Activated naive CD4-positive, alpha-beta T cell treated with anti-CD3 and anti-CD28 coated beads, Interleukin-2, amount 10 ng/mL, durations not matched to agents 7 days and 5 days (primary cell): ENCODE data around the gene TIMM23.
"Not testable (repeated sequence)": the region's sequence is repeated elsewhere in the genome, so short reads cannot be mapped to it uniquely, and the experiment has no call there.

Experiments used
- CTCF ChIA-PET: fragments of 350-600 bp; sonication (Branson Sonifier 250); formaldehyde crosslinking; loops from one replicate; lab custom pipeline; 2021; ENCODE audit warnings: antibody characterized with exemption; lab: Charles Lee
- DNase-seq: peaks from one replicate; pipeline ENCODE4 v3.0.0-alpha.2; 2020
- H3K27ac Mint-ChIP-seq: one replicate; pipeline ENCODE4 v1.8.0; 2021; ENCODE audit warnings: mild to moderate bottlenecking, moderate library complexity, mixed read lengths
- H3K27me3 Mint-ChIP-seq: one replicate; pipeline ENCODE4 v1.8.0; 2021; ENCODE audit warnings: mild to moderate bottlenecking, mixed read lengths
- H3K36me3 Mint-ChIP-seq: one replicate; pipeline ENCODE4 v1.8.0; 2021; ENCODE audit warnings: mixed read lengths
- H3K4me1 Mint-ChIP-seq: one replicate; pipeline ENCODE4 v1.8.0; 2021; ENCODE audit warnings: mixed read lengths
- H3K4me3 Mint-ChIP-seq: one replicate; pipeline ENCODE4 v1.8.0; 2021; ENCODE audit warnings: mild to moderate bottlenecking, moderate library complexity, mixed read lengths
- H3K9me3 Mint-ChIP-seq: one replicate; pipeline ENCODE4 v1.8.0; 2021; ENCODE audit warnings: mixed read lengths

TIMM23 gene

DNA sequence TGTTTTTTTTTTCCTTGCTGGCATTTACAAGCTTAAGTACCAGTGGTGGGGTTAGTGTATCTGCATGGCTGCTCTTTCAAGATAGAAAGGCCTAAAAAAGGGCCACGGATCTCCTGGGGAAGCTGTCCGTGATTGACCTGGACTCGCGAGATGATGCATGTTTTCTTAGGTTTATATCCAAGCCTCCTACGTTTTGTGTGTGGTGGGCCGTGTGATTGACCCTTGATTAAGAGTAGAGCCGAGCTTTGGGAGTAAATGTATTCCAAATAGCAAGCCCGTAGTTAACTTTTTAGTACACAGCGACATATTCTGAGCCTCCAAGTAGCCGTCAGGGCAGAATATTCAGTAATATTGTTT, 502 bp downstream of the TIMM23 start:
- not testable (repeated sequence) for H3K9me3 Mint-ChIP-seq, H3K27me3 Mint-ChIP-seq, DNase-seq
- H3K4me1 Mint-ChIP-seq: peaks cover 45% of the 10 kb centered on the region
- peak overlapping the region; percentile 95 for H3K27ac Mint-ChIP-seq
- CTCF ChIA-PET: interaction anchor here (0.6 kb wide), 1 partner anchor 25 kb away, joined by 3 read pairs; no protein-coding TSS in a partner anchor
- H3K36me3 Mint-ChIP-seq: peaks cover 18% of the 10 kb centered on the region
- peak overlapping the region; percentile 98 for H3K4me3 Mint-ChIP-seq

DNA sequence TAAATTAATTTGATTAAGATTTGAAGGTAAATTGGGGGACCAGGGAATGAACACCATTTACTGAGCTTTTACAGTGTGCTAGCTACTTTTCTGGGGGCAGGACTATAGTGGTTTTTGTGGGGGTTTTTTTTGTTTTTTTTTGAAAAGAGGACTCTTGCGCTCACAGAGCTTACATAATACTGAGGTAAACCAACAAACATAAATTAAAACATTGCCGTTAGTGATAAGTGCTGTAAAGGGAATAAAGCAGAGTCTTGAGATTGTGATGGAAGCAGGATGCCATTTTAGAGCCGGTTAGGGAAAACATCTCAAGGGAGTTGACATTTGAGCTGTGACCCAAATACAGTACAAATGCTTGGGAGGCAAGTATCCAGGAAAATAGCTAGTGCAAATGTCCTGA, 1.8 kb downstream of the TIMM23 start:
- Mint-ChIP-seq H3K27ac (peak overlapping the region; percentile 37), H3K4me1 (peaks cover 45% of the 10 kb centered on the region), H3K4me3 (peak overlapping the region; percentile 24), H3K36me3 (peaks cover 19% of the 10 kb centered on the region)
- DNase-seq, H3K9me3 Mint-ChIP-seq, H3K27me3 Mint-ChIP-seq, CTCF ChIA-PET: not testable (repeated sequence)

DNA sequence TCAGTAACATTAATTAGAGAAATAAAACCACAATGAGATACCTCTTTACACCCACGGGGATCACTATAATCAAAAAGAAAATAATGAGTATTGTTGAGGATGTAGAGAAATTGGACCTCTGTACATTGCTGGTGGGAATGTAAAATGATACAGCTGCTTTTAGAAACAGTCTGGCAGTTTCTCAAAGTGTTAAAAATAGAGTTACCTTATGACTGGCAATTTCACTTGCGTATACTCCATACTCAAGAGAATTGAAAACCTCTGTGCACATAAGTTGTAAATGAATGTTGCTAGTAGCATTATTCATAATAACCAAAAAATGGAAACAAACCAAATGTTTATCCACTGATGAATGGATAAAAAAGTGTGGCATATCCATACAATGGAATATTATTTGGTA, 6.3 kb downstream of the TIMM23 start:
- H3K27me3 Mint-ChIP-seq, H3K27ac Mint-ChIP-seq, DNase-seq, CTCF ChIA-PET, H3K4me3 Mint-ChIP-seq, H3K9me3 Mint-ChIP-seq: not testable (repeated sequence)
- Mint-ChIP-seq H3K4me1 (peaks cover 19% of the 10 kb centered on the region), H3K36me3 (peaks cover 15% of the 10 kb centered on the region)

GRCh38 chr10:45981367-45981766, 9.1 kb downstream of the TIMM23 start:
- H3K4me3 Mint-ChIP-seq, H3K4me1 Mint-ChIP-seq, CTCF ChIA-PET, H3K27me3 Mint-ChIP-seq, DNase-seq, H3K27ac Mint-ChIP-seq, H3K9me3 Mint-ChIP-seq: not testable (repeated sequence)
- peaks cover 16% of the 10 kb centered on the region for H3K36me3 Mint-ChIP-seq

DNA sequence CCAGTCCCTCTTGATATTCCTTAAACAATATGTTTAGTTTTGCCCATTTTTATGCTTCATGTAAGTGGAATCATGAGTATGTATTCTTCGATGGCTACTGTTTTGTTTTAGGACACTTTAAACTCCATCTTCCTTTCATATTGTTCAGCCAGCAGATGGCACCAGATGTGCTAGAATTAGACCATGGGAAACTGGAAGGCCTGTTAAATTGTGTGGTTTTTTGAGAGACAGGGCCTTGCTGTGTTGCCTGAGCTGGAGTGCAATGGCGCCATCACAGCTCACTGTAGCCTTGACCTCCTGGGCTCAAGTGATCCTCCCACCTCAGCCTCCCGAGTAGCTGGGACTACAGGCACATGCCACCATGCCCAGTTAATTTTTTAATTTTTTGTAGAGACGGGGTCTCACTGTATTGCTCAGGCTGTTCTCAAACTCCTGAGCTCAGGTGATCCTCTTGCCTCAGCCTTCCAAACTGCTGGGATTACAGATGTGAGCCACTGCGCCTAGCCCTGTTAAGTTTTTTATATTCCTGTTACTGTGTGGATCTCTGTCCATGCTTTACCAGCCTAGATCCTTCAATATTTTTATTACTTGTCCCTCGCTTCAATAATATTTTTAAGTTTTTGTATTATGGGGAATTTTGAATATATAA, 11.4 kb downstream of the TIMM23 start:
- peaks cover 19% of the 10 kb centered on the region for H3K36me3 Mint-ChIP-seq
- CTCF ChIA-PET, H3K4me3 Mint-ChIP-seq, H3K27me3 Mint-ChIP-seq, H3K27ac Mint-ChIP-seq, H3K9me3 Mint-ChIP-seq, H3K4me1 Mint-ChIP-seq: not testable (repeated sequence)
- peak; percentile 58 for DNase-seq

DNA sequence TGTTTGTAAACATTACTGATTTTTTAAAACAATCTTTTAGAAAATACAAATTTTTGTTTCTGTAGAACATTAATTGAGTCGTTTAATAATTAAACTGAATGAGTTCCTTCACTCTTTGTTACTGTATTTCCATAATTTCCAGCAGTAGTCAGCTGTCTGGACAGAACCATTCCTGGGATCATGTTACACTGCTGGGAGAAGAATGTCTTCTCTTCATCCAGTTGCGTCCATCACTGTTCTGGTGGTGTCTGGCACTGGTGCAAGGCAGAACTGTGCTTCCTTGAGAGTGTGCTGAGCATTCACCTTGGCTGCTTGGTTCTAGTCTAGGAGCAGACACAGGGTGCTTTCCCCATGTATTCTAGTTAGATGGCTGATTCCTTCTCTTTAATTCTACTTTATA, 12.2 kb downstream of the TIMM23 start:
- DNase-seq, CTCF ChIA-PET, H3K4me3 Mint-ChIP-seq, H3K27ac Mint-ChIP-seq, H3K4me1 Mint-ChIP-seq, H3K9me3 Mint-ChIP-seq, H3K27me3 Mint-ChIP-seq: not testable (repeated sequence)
- peaks cover 24% of the 10 kb centered on the region for H3K36me3 Mint-ChIP-seq

DNA sequence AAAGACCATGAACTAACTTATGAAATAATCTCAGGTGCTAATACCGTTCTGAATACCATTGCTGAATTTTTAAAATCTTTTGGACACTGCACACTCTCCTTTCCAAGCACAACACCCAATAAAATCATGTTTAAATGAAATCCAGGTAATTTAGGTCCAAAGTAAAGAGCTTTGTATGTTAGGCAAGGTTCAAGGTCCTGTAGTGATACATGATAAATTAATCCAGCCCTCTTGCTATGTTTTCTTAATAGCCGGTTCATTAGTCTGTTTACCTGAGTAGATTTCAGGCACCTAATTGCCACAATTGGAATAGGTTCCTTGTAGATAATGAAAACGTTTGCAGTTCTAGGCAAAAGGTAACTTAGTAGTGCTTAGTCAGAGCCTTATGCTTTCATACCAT, 13.3 kb downstream of the TIMM23 start:
- H3K4me1 Mint-ChIP-seq, H3K27me3 Mint-ChIP-seq, H3K27ac Mint-ChIP-seq, DNase-seq, H3K9me3 Mint-ChIP-seq, H3K4me3 Mint-ChIP-seq: not testable (repeated sequence)
- peaks cover 25% of the 10 kb centered on the region for H3K36me3 Mint-ChIP-seq
- CTCF ChIA-PET: interaction anchor here (1.1 kb wide), 1 partner anchor 34 kb away, joined by 3 read pairs; no protein-coding TSS in a partner anchor

GRCh38 chr10:45997557-45997956, 25.3 kb downstream of the TIMM23 start:
- CTCF ChIA-PET: no interaction called here

DNA sequence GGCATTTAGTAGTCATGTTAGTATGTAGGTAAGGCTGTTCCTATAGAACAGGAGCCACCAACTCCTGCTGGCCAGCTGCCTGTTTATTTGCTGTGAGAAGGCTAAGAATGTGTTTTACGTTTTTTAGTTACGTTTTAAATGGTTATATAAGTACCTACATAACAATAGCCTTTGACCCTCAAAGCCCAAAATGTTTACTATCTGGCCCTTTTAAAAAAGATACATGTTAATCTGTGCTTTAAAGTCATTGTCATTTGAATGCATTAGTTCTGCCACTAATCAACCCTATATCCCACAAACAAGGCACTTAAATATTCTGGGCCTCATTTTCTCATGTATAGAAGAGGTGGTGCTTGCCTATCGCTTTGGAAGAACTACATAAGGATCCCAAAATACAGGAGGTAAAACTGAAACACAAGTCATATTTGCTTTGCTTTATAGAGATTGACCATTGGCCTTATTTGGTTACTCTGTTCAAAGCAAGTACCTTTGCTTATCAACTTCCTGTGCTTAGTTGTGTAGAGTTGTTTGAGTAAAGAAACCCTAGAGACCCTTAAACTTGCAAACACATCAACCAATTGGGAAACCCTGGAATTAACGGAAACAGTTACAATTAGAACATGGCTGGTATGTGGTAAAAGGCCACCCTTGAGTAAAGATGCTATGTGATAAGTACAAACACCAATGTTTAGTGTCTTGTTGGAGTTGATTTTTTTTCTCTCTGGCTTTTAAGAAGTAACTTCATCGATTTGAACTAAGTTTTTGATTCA, 25.9 kb downstream of the TIMM23 start:
- Mint-ChIP-seq H3K27ac (no peak overlapping the region), H3K27me3 (no peaks in the 10 kb centered on the region), H3K9me3 (no peaks in the 10 kb centered on the region), H3K4me3 (no peak overlapping the region), H3K36me3 (peaks cover 41% of the 10 kb centered on the region), H3K4me1 (no peaks in the 10 kb centered on the region)
- CTCF ChIA-PET: no interaction called here
- no peak for DNase-seq

More at GRCh38 chr10:45997557-45997956, 25.3 kb downstream of the TIMM23 start:
- Mint-ChIP-seq H3K27ac (no peak overlapping the region), H3K4me1 (no peaks in the 10 kb centered on the region), H3K36me3 (peaks cover 42% of the 10 kb centered on the region), H3K9me3 (no peaks in the 10 kb centered on the region), H3K27me3 (no peaks in the 10 kb centered on the region), H3K4me3 (no peak overlapping the region)
- DNase-seq: no peak

DNA sequence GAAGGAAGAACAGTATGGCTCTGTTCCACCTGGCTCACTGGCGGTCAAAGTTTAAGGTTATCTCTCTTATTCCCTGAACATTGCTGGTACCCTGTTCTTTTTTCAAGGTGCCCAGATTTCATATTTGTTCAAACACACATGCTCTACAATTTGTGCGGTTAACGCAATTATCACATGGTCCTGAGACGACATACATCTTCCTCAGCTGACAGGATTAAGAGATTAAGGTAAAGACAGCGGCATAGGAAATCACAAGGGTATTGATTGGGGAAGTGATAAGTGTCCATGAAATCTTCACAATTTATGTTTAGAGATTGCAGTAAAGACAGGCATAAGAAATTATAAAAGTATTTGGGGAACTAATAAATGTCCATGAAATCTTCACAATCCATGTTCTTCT, 27.7 kb downstream of the TIMM23 start:
- not testable (repeated sequence) for H3K9me3 Mint-ChIP-seq, H3K4me3 Mint-ChIP-seq, DNase-seq, H3K27ac Mint-ChIP-seq, H3K27me3 Mint-ChIP-seq, H3K4me1 Mint-ChIP-seq
- H3K36me3 Mint-ChIP-seq: peaks cover 39% of the 10 kb centered on the region
- CTCF ChIA-PET: interaction anchor here (0.7 kb wide), 1 partner anchor 1659 kb away, joined by 3 read pairs; no protein-coding TSS in a partner anchor

DNA sequence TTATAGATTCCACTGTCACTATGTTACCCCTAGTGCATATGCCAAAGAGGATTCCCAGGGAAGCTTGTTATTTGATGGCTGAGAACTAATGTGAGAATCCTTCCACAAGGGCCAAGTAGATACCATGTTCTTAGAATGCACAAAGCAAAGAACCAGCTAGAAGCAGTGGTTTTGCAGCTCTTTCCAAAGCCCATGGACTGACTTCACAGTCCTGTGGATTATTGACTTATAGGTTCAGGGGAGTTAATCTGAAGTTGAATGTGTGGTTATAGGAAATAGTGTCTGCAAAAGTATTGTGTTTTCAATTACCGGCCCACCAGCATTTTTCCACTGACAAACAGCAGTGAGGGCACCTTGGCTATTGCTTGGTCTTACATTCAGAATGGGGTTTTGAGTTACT, 28.2 kb downstream of the TIMM23 start:
- CTCF ChIA-PET: no interaction called here
- Mint-ChIP-seq H3K27me3 (no peaks in the 10 kb centered on the region), H3K9me3 (no peaks in the 10 kb centered on the region), H3K4me1 (no peaks in the 10 kb centered on the region), H3K27ac (no peak overlapping the region), H3K36me3 (peaks cover 42% of the 10 kb centered on the region), H3K4me3 (no peak overlapping the region)
- DNase-seq: no peak

DNA sequence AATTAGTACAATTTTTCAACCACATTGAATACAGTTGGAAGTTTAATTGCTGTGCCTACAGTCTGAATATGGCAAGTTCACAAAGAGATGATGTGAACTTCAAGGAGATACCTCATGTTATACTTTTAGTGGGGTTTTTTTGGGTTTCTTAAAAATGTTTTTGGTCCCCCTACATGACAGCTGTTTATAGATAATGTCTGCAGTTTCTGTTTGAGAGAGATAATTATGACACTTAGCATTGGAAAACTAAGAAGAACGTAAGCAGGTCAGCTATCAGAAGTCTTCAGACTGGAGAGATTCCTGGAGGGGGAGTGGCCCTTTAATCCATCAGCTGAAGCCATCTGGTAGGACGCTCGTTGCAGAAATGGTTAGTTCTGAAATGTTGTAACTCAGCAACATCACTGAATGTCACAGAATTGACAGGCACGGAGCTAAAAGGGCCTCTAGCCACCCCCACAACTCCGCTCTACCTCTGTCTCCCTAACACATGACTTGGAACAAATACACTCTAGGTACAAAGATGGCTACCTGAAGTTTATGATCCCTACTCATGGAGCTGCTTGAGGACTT, 29.0 kb downstream of the TIMM23 start:
- peaks cover 47% of the 10 kb centered on the region for H3K36me3 Mint-ChIP-seq
- H3K27me3 Mint-ChIP-seq: no peaks in the 10 kb centered on the region
- no peak for DNase-seq
- H3K4me3 Mint-ChIP-seq: no peak overlapping the region
- no peaks in the 10 kb centered on the region for H3K4me1 Mint-ChIP-seq
- no peaks in the 10 kb centered on the region for H3K9me3 Mint-ChIP-seq
- peak overlapping the region; percentile 1 for H3K27ac Mint-ChIP-seq
- CTCF ChIA-PET: interaction anchor here (0.8 kb wide), 1 partner anchor 751 kb away, joined by 3 read pairs; no protein-coding TSS in a partner anchor

GRCh38 chr10:46002189-46002687, 29.9 kb downstream of the TIMM23 start:
- DNase-seq, H3K9me3 Mint-ChIP-seq, H3K4me1 Mint-ChIP-seq, CTCF ChIA-PET, H3K27ac Mint-ChIP-seq, H3K27me3 Mint-ChIP-seq, H3K4me3 Mint-ChIP-seq: not testable (repeated sequence)
- H3K36me3 Mint-ChIP-seq: peaks cover 52% of the 10 kb centered on the region

- no peak for DNase-seq
- no peak overlapping the region for H3K4me3 Mint-ChIP-seq
- no peaks in the 10 kb centered on the region for H3K4me1 Mint-ChIP-seq
- H3K36me3 Mint-ChIP-seq: peaks cover 51% of the 10 kb centered on the region
- no peaks in the 10 kb centered on the region for H3K9me3 Mint-ChIP-seq
- CTCF ChIA-PET: no interaction called here
- H3K27ac Mint-ChIP-seq: no peak overlapping the region
- H3K27me3 Mint-ChIP-seq: no peaks in the 10 kb centered on the region
Measured at GRCh38 chr10:46002916-46003693, 30.8 kb downstream of the TIMM23 start.
